Right cardiac atrium (tissue), 5 donors: ENCODE measurements around the gene ALOX5. TPM values are rescaled to one million over a fixed set of nuclear protein-coding genes. Genes with fewer than 3 reads are reported as not detected.
"Not testable (repeated sequence)": the region's sequence is repeated elsewhere in the genome, so short reads cannot be mapped to it uniquely, and the experiment has no call there.

Experiments used
- ATAC-seq, 2 donors: fragments of 200-7000 bp; cut with Tn5 transposase; one replicate each; pipeline versions ENCODE4 v1.8.0 to v1.9.1; 2020; ENCODE audit warnings: moderate library complexity in 2 of 2, mild to moderate bottlenecking in 1 of 2
- DNase-seq, 3 donors: peaks; one replicate each; pipeline ENCODE4 v3.0.0-alpha.2; 2020
- H3K27ac ChIP-seq: one replicate; pipeline ENCODE4 v1.5.1; 2013; ENCODE audit warnings: mild to moderate bottlenecking, low read length, control low read depth, moderate library complexity
- H3K27me3 ChIP-seq: one replicate; pipeline ENCODE4 v1.6.1; 2013; ENCODE audit not compliant: control insufficient read depth, insufficient read depth
- H3K4me1 ChIP-seq: one replicate; pipeline ENCODE4 v1.6.1; 2013; ENCODE audit warnings: low read length; ENCODE audit not compliant: control insufficient read depth, insufficient read depth
- H3K4me3 ChIP-seq: one replicate; pipeline ENCODE4 v1.5.1; 2013; ENCODE audit warnings: low read length, control low read depth
- H3K9me3 ChIP-seq: one replicate; pipeline ENCODE4 v1.6.1; 2013; ENCODE audit warnings: low read length; ENCODE audit not compliant: control insufficient read depth
- WGBS: extraction: QIAGEN DNeasy Blood & Tissue Kit; methylation state at CpG from one replicate; pipeline ENCODE4 v1.1.7; 2013; 5-methylcytosine and 5-hydroxymethylcytosine counted together
- intact Hi-C, 4 donors: fragments of 100-400 bp; cut with DNase I; formaldehyde crosslinking; loops; one replicate each; pipeline versions ENCODE4 v1.11.0 to v1.14.0; 2022 to 2023
- long read RNA-seq, 4 donors: library from polyadenylated mRNA; unstranded; transcript quantifications; one replicate each; pipeline ENCODE4 v2.0.0, GENCODE V29; 2020 to 2021
- polyA plus RNA-seq: library from polyadenylated mRNA; stranded (reverse); fragments of 200-250 nt; gene quantifications from one replicate; pipeline ENCODE4 v1.2.3, GENCODE V29; 2013
- total RNA-seq, 4 donors: library from RNA; stranded (reverse); fragmentation: NEBNext Ultra II Directional; extraction: Animal tissue kit (Norgen Biotek cat#: 25700); gene quantifications; one replicate each; pipeline ENCODE4 v1.2.1, GENCODE V29; 2021
- donor health status: healthy with polysubstance abuse.
- donor health status: DM: no; HTN: yes; CAD: no.
- donor health status: DM: no; HTN: no; CAD: no.
- donor health status: DM: no; HTN: yes; CAD: no; lungs with severe emphysema.
- donor health status: DM: yes; HTN: yes; CAD: no.

ALOX5 gene
- total RNA-seq (10 to 100 TPM; 10.0 to 13.0 (median 12.2) TPM), polyA plus RNA-seq (5.6 TPM)
- long read RNA-seq, donor 1, transcript ALOX5-201 (14 exons, 2,506 nt), result major isoform, 6 of 13 reads
- long read RNA-seq, donor 1, partial matches to known transcripts, result 1 of 13 reads
- long read RNA-seq, donor 1, other reads (novel, unspliced or antisense), result 6 of 13 reads
- long read RNA-seq, donor 2, partial matches to known transcripts, result 1 of 6 reads
- long read RNA-seq, donor 2, other reads (novel, unspliced or antisense), result 2 of 6 reads
- long read RNA-seq, donor 3, transcript ALOX5-201 (14 exons, 2,506 nt), result major isoform, 32 of 51 reads
- long read RNA-seq, donor 3, partial matches to known transcripts, result 11 of 51 reads
- long read RNA-seq, donor 3, other reads (novel, unspliced or antisense), result 8 of 51 reads
- long read RNA-seq, donor 4, transcript ALOX5-201 (14 exons, 2,506 nt), result major isoform, 6 of 12 reads
- long read RNA-seq, donor 4, partial matches to known transcripts, result 1 of 12 reads
- long read RNA-seq, donor 4, other reads (novel, unspliced or antisense), result 5 of 12 reads

DNA sequence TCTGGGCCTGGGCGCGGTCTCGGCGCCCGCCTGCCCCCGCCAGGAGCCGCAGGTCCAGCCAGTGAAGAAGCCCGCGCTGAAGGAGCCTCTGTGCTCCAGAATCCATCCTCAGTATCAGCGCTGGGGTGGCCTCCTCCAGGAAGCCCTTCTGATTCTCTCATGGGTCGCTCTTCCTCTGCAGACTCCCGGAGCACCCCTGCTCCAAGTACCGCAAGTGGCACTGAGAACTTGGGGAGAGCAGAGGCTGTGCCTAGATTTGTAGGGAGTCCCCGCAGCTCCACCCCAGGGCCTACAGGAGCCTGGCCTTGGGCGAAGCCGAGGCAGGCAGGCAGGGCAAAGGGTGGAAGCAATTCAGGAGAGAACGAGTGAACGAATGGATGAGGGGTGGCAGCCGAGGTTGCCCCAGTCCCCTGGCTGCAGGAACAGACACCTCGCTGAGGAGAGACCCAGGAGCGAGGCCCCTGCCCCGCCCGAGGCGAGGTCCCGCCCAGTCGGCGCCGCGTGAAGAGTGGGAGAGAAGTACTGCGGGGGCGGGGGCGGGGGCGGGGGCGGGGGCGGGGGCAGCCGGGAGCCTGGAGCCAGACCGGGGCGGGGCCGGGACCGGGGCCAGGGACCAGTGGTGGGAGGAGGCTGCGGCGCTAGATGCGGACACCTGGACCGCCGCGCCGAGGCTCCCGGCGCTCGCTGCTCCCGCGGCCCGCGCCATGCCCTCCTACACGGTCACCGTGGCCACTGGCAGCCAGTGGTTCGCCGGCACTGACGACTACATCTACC is at the start of gene ALOX5:
TSS of gene ALOX5 (plus strand) at position 641 of the 774 bp plus-strand sequence. CDS start at position 705, 64 bp downstream.
- peak; percentile 90 to 94 for ATAC-seq
- H3K4me1 ChIP-seq, result peaks cover 4% of the 10 kb centered on the region
- intact Hi-C loops, result no loop called here
- H3K4me3 ChIP-seq, result peak within 1 kb of the TSS; percentile 41
- H3K27ac ChIP-seq, result no peak within 1 kb of the TSS
- DNase-seq, result peak; percentile 78 to 92 (median 92)
- no peaks in the 10 kb centered on the region for H3K9me3 ChIP-seq
- H3K27me3 ChIP-seq, result no peaks in the 10 kb centered on the region
- WGBS, result 1% methylated on average over 57 of the region's 59 CpGs

- intact Hi-C loops, result no loop called here
Measured at GRCh38 chr10:45325116-45325515, 48.9 kb upstream of the ALOX5 start.

DNA sequence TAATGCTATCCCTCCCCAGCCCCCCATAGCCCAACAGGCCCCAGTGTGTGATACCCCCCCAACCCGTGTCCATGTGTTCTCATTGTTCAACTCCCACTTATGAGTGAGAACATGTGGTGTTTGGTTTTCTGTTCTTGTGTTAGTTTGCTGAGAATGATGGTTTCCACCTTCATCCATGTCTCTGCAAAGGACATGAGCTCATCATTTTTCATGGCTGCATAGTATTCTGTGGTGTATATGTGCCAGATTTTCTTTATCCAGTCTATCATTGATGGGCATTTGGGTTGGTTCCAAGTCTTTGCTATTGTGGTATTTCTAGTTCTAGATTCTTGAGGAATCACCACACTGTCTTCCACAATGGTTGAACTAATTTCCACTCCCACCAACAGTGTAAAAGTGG is 47.2 kb upstream of the ALOX5 start:
- H3K4me1 ChIP-seq, intact Hi-C loops, H3K27ac ChIP-seq, H3K9me3 ChIP-seq, H3K27me3 ChIP-seq, DNase-seq, ATAC-seq, H3K4me3 ChIP-seq: not testable (repeated sequence)
- WGBS, result 85% methylated on average over 1 of the region's 1 CpG

More at GRCh38 chr10:45325116-45325515, 48.9 kb upstream of the ALOX5 start:
- no peak for ATAC-seq
- Histone ChIP-seq H3K4me3 (no peak overlapping the region), H3K27me3 (no peaks in the 10 kb centered on the region), H3K9me3 (no peaks in the 10 kb centered on the region), H3K4me1 (no peaks in the 10 kb centered on the region), H3K27ac (no peak overlapping the region)
- 68% methylated on average over 1 of the region's 1 CpG for WGBS
- no peak for DNase-seq

GRCh38 chr10:45331824-45332223 is 42.2 kb upstream of the ALOX5 start:
- H3K9me3 ChIP-seq, H3K27ac ChIP-seq, H3K4me1 ChIP-seq, ATAC-seq, DNase-seq, H3K27me3 ChIP-seq, H3K4me3 ChIP-seq, intact Hi-C loops: not testable (repeated sequence)
- 90% methylated on average over 3 of the region's 3 CpGs for WGBS

DNA sequence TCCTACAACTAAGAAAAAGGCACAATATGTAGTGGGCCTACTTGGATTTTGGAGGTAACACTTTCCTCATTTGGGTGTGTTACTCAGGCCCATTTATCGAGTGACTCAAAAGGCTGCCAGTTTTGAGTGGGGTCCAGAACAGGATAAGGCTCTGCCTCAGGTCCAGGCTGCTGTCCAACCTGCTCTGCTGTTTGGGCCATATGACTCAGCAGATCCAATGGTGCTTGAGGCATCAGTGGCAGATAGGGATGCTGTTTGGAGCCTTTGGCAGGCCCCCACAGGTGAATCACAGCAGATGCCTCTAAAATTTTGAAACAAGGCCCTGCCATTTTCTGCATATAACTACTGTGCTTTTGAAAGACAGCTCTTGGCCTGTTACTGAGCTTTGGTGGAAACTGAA is 34.1 kb upstream of the ALOX5 start:
- no peak overlapping the region for H3K27ac ChIP-seq
- intact Hi-C loops, result no loop called here
- H3K27me3 ChIP-seq, result no peaks in the 10 kb centered on the region
- H3K4me1 ChIP-seq, result no peaks in the 10 kb centered on the region
- H3K4me3 ChIP-seq, result no peak overlapping the region
- WGBS, result 75% methylated on average over 1 of the region's 1 CpG
- DNase-seq (no peak), ATAC-seq (no peak)
- no peaks in the 10 kb centered on the region for H3K9me3 ChIP-seq

DNA sequence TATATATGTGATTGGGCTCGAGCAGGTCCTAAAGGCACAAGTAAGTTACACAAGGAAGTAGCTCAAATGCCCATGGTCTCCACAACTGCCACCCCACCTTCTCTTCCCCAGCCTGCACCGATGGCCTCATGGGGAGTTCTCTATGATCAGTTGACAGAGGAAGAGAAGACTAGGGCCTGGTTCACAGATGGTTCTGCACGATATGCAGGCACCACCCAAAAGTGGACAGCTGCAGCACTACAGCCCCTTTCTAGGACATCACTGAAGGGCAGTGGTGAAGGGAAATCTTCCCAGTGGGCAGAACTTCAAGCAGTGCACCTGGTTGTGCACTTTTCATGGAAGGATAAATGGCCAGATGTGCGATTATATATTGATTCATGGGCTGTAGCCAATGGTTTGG is 33.6 kb upstream of the ALOX5 start:
- intact Hi-C loops, H3K4me1 ChIP-seq, H3K4me3 ChIP-seq, ATAC-seq, H3K27ac ChIP-seq, DNase-seq, H3K9me3 ChIP-seq, H3K27me3 ChIP-seq: not testable (repeated sequence)
- WGBS, result 77% methylated on average over 4 of the region's 4 CpGs

DNA sequence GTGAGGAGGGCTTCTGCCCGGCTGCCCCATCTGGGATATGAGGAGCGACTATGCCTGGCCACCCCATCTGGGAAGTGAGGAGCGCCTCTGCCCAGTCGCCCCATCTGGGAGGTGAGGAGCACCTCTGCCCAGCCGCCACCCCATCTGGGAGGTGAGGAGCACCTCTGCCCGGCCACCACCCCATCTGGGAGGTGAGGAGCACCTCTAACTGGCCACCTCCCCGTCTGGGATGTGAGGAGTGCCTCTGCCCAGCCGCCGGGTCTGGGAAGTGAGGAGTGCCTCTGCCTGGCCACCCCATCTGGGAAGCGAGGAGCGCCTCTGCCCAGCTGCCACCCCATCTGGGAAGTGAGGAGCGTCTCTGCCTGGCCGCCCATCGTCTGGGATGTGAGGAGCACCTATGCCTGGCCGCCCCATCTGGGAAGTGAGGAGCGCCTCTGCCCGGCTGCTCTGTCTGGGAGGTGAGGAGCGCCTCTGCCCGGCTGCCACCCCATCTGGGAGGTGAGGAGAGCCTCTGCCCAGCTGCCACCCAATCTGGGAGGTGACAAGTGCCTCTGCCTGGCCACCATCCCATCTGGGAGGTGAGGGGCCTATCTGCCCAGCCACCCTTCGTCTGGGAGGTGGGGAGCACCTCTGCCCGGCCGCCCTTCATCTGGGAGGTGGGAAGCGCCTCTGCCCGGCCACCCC is 27.2 kb upstream of the ALOX5 start:
- intact Hi-C loops, H3K27me3 ChIP-seq, ATAC-seq, H3K27ac ChIP-seq, H3K4me3 ChIP-seq, DNase-seq, H3K9me3 ChIP-seq, H3K4me1 ChIP-seq: not testable (repeated sequence)
- 90% methylated on average over 24 of the region's 24 CpGs for WGBS

DNA sequence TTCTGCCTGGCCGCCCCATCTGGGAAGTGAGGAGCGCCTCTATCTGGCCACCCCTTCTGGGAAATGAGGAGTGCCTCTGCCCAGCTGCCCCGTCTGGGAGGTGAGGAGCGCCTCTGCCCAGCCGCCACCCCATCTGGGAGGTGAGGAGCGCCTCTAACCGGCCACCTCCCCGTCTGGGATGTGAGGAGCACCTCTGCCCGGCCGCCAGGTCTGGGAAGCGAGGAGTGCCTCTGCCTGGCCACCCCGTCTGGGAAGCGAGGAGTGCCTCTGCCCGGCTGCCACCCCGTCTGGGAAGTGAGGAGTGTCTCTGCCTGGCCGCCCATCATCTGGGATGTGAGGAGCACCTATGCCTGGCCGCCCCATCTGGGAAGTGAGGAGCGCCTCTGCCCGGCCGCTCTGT is 26.6 kb upstream of the ALOX5 start:
- DNase-seq, result peak in 1 of 3 donors; percentile 57
- 95% methylated on average over 20 of the region's 20 CpGs for WGBS
- H3K4me3 ChIP-seq, H3K9me3 ChIP-seq, H3K4me1 ChIP-seq, ATAC-seq, intact Hi-C loops, H3K27ac ChIP-seq, H3K27me3 ChIP-seq: not testable (repeated sequence)

GRCh38 chr10:45348196-45348765 is 25.7 kb upstream of the ALOX5 start:
- H3K27me3 ChIP-seq, ATAC-seq, H3K4me1 ChIP-seq, intact Hi-C loops, H3K27ac ChIP-seq, H3K9me3 ChIP-seq, H3K4me3 ChIP-seq: not testable (repeated sequence)
- peak in 1 of 3 donors; percentile 36 for DNase-seq
- 91% methylated on average over 30 of the region's 31 CpGs for WGBS

DNA sequence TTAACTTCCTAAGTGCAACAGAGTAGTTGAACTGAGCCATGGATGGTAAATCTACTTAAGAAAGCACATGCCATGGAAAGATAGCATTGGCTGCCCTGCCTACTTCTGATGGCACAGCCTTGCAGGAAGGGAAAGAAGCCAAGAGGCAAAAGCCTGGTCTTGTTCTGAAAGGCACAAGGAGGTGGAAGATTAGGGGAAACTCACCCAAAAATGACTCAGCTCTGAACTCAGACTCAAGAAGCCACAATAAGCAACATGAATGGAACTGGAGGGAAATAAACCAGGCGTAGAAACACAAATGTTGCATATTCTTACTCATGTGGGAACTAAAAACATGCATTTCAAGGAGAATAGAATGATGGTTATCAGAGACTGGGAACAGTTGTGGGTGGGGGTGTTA is 20.8 kb upstream of the ALOX5 start:
- no peak overlapping the region for H3K27ac ChIP-seq
- intact Hi-C loops, result no loop called here

More for the DNA sequence above, 20.8 kb upstream of the ALOX5 start:
- no peak overlapping the region for H3K4me3 ChIP-seq
- no peaks in the 10 kb centered on the region for H3K27me3 ChIP-seq
- ATAC-seq (no peak), DNase-seq (no peak)
- no peaks in the 10 kb centered on the region for H3K9me3 ChIP-seq
- WGBS, result 81% methylated on average over 1 of the region's 1 CpG
- no peaks in the 10 kb centered on the region for H3K4me1 ChIP-seq
